PFSK-1 (cell line): Measurements from ENCODE around the gene ISOC2.

ENCODE experiments used
- FOXP2 ChIP-seq: optimal IDR thresholded peaks from 2 replicates; pipeline ENCODE3; 2011; ENCODE audit warnings: borderline replicate concordance, control low read depth, inconsistent platforms; ENCODE audit not compliant: insufficient read depth; ENCODE audit errors: extremely low read length, extremely low read depth
- POLR2AphosphoS5 ChIP-seq: IDR thresholded peaks from 2 replicates; pipeline ENCODE4 v1.6.1; 2012; ENCODE audit warnings: low read depth, mild to moderate bottlenecking, control low read depth, low read length, moderate library complexity
- SIN3A ChIP-seq: IDR thresholded peaks from 2 replicates; pipeline ENCODE4 v1.6.1; 2012; ENCODE audit warnings: mild to moderate bottlenecking, low read length, moderate library complexity, borderline replicate concordance; ENCODE audit not compliant: insufficient read depth
- TAF1 ChIP-seq: IDR thresholded peaks from 2 replicates; pipeline ENCODE4 v1.6.1; 2012; ENCODE audit warnings: low read length, control low read depth, borderline replicate concordance; ENCODE audit not compliant: insufficient read depth
- TF ChIP-seq, protein P1 (sequence below), 2 experiments: IDR thresholded peaks; 2 replicates each; pipeline versions ENCODE4 v1.6.1 to v1.8.0; 2011 to 2012; ENCODE audit warnings: low read depth in 2 of 2, low read length in 2 of 2, control low read depth in 1 of 2, inconsistent platforms in 1 of 2, mild to moderate bottlenecking in 1 of 2, moderate library complexity in 1 of 2; ENCODE audit not compliant: insufficient read depth in 1 of 2

ISOC2 gene

DNA sequence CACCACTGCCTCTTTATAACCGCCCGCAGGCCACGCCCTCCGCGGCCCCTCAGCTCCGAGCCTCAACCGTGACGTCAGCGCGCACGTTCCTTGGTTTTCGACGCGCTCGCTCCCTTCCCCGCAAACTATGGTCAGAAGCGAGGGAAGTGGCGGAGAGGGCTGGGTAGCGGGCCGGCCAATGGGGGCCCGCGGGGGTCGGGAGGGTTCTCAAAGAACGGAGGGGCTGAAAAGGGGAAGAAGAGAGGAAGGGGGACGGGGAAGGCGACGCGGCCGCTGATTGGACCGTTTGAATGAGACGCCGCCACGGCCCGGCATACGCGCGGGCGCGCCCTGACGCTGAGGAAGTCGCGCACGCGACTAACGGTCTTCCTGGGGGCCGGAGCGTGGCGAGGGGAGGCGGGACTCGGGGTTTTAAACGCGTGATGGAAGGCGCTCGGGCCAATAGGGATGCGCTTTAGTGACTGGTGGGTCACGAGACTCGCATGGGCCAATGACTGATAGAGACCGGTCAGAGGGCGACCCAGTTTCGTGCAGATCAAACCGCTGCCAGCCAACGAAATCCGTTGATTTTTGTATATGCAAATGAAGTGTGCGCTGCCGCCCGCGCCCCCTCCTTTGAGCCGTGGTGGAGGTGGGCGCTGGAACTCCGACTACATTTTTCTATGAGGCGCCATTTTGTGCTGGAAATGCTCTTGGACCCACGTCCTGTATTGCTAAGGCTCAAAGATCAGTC is 53.5 kb downstream of the ISOC2 start:
- TF ChIP-seq POLR2AphosphoS5 (no peak), SIN3A (no peak), FOXP2 (no peak), TAF1 (no peak; the same call in 1 of the 2 replicates)
- TF ChIP-seq, protein P1, sequence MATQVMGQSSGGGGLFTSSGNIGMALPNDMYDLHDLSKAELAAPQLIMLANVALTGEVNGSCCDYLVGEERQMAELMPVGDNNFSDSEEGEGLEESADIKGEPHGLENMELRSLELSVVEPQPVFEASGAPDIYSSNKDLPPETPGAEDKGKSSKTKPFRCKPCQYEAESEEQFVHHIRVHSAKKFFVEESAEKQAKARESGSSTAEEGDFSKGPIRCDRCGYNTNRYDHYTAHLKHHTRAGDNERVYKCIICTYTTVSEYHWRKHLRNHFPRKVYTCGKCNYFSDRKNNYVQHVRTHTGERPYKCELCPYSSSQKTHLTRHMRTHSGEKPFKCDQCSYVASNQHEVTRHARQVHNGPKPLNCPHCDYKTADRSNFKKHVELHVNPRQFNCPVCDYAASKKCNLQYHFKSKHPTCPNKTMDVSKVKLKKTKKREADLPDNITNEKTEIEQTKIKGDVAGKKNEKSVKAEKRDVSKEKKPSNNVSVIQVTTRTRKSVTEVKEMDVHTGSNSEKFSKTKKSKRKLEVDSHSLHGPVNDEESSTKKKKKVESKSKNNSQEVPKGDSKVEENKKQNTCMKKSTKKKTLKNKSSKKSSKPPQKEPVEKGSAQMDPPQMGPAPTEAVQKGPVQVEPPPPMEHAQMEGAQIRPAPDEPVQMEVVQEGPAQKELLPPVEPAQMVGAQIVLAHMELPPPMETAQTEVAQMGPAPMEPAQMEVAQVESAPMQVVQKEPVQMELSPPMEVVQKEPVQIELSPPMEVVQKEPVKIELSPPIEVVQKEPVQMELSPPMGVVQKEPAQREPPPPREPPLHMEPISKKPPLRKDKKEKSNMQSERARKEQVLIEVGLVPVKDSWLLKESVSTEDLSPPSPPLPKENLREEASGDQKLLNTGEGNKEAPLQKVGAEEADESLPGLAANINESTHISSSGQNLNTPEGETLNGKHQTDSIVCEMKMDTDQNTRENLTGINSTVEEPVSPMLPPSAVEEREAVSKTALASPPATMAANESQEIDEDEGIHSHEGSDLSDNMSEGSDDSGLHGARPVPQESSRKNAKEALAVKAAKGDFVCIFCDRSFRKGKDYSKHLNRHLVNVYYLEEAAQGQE (IDR thresholded peaks at IDR 0.05; ENCODE audit: insufficient read depth in 1 of 2, low read depth in 2 of 2, low read length in 2 of 2), result no peak

DNA sequence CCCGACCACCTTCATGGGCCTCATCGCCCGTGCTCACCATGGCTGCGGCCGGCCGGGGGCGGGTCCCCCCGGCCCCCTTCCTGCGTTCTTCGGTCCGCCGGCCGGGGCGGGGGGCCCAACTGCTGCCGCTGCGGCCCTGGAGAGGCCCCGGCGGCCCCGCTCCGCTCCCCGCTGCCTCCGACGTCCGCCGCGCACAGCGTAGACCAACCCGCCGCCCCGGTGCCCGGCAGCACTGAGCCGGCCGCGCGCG is 54.0 kb downstream of the ISOC2 start, which contains the start of gene UBE2S:
Gene UBE2S, minus strand, starts transcription at position 239 of the 250 bp plus-strand sequence. Its CDS starts 199 bp downstream, at position 40.
- TF ChIP-seq POLR2AphosphoS5 (peak; percentile 98), TAF1 (peak; percentile 93; the same call in 1 of the 2 replicates)
- TF ChIP-seq, protein P1 (IDR thresholded peaks at IDR 0.05; ENCODE audit: insufficient read depth in 1 of 2, low read depth in 2 of 2, low read length in 2 of 2), result 0 out of 4 replicates have a peak, but pooled peaks of 1 of the 2 experiments have one; percentile 57

DNA sequence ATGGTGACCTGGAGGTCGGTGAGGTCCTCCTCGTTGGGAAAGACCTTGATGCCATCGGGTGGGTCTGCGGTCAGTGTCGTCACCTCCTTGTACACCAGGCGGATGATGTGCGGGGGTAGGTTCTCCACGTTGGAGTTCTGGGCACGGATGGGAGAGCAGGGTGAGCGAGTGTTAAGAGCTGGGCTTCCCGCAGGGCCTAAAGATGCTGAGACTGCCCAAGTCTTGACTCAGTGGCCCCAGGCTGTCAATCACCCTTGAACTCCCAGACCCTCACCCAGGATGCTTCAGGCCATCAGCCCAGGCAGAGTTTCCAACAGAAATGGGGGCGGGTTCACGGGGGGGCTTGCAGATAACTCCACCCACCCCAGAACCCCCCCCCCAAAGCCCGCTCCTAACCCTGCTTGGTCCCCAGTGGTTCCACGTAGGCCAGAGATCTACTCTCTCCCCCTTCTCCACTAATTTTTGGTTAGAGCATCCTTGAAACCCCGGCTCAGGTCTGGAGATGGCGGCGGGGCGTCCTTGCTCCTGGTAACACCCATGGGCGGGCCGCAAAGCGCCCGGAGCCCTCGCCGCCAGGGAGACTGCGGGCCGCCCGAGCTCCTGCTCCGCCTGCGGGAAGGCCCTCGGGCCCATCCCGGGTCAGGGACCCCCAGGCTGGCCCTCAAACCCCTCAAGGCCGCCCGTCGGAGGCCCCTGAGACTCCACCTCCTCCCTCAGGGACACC is 54.5 kb downstream of the ISOC2 start:
- no peak for TF ChIP-seq TAF1

DNA sequence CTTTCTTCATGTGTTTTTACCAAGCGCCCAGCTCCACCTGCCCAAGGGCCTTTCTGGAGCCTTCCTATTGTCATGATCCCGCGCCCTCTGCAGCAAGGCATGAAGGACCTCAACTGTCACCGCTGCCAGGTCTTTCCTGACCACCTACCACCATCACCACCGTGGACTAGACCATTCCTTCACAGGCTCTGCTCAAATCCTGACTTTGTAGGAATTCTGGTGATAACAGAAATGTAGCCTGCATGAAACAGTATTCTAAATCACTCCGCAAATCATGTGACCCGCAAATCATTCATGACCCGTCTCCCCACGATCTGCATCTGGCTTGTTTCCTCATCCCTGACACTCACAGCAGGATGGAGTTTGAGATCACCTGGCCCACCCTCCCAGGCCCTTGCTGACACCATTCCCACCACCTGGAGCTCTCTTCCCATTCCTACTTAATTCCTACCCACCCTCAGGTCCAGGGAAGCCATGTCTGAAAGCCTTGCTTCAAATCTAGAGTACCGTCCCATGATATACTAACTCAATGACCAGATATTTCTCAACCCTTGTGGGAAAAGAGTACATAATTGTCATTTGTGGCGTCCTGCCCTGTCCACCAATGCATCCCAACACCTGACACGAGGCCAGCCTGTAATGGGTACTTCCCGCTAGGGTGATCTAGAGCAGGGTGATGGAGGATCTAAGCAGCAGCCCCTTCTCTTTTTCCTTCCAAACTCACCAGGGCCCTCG is 55.2 kb downstream of the ISOC2 start:
- TF ChIP-seq POLR2AphosphoS5 (no peak), FOXP2 (no peak), SIN3A (no peak)

DNA sequence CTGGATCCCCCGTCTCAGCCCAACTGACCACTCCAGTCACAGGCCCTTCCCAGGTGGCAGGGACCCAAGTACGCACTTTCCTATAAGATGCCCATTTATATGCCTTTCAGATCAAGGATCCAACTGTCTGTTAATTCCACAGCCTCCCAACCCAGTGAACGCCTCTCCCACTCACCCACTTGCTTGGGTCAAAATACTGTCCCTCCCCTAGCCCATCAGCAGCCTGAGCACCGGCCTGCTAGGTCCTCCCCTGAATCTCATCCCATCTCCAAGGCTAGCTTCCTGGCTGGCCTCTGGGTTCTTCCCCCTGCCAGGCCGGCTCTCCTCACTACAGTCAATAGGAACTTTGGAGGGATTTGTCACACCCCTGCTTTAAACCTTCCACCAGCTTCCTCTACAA is 55.8 kb downstream of the ISOC2 start:
- TF ChIP-seq, protein P1 (IDR thresholded peaks at IDR 0.05; ENCODE audit: insufficient read depth in 1 of 2, low read depth in 2 of 2, low read length in 2 of 2), result no peak
- TF ChIP-seq FOXP2 (no peak), POLR2AphosphoS5 (no peak), SIN3A (no peak), TAF1 (no peak)
